CD4-positive, alpha-beta T cell treated with Interleukin-17A for 1 hour (primary cell): ENCODE data around the gene PLCG2.
A peak's percentile ranks its signal among the peaks of the same experiment; 100 is the strongest.

Source experiments
- DNase-seq: peaks from one replicate; pipeline ENCODE4 v3.0.0-alpha.2; 2020

The PLCG2 gene

DNA sequence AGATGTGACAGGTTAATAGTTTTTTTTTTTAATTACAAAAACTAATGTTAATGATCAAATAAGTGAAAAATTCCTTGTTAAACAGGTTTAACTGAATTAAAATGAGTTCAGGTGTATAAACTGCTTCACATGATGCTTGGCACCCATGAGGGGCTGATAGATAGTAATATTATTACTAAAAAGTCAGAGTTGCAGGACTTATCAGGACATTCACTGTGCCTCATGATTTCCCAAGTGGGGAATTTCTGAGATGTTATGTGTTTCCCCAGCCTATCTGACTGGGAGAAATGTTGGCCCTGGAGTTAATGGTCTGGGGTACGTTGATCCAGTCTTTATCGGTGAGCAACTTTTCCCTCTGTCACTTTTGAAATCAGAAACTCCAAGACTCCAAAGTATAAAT is 102.1 kb downstream of the PLCG2 start:
- no peak for DNase-seq

DNA sequence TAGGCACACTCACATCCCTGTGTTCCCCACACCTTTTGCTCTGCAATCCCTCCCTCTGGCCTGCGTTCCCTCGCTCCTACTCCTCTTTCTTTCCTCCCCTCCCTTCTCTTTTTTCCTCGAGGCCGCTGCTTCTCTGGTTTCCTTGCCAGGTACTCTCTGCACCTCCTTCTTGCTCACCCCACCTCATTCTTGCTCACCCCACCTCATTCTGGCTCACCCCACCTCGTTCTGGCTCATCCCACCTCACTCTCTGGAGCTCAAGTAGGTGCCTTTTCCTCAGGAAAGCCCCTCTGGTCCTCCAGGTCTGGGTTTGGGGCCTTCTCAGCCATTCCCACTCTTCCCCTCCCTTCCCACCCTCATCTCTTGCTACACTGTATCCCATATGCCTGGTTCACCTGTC is 103.5 kb downstream of the PLCG2 start:
- DNase-seq = no peak

DNA sequence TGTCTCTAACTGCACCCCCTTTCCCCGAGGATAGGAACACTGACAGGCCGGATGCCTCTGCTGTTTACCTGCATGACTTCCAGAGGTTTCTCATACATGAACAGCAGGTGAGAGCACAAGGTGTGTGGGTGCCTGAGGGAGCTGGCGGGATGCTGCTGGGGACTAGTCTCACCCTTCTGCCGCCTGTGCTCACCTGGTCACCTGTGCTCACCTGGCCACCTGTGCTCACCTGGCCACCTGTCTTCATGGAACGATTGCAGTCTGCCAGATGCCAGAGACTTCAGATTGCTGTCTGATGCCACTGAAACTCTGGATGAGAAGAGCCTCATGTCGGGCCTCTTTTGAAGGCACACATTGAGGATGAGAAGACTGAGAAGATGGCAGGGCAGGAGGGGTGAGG is 104.1 kb downstream of the PLCG2 start:
- DNase-seq = no peak

DNA sequence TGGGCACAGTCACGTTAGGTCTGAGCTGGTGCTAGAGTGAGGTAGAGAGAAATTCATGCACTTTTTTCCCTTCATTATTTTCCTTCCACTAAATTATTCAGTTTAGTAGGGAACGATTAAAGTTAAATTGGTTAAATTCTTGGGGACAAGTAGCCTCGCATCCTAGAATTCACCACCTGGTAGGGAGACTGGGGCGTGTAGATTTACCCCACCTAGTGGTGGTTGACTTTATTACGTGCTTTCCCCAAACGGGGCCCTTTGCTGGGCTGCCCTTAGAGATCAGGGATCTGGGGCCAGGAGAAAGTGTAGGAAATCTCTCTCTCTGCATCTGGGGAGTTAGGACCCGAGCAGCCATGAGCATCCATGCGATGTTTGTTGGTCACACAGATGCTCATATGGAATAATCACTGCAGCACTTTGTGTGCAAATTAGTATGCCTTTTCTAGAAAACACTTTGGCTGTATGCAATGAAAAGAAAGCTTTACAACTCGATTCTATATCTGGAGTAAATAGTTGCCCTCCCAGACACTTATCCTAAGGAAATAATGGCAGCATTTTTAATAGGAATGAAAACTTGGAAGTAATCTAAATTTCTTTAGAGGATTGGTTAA is 107.0 kb downstream of the PLCG2 start:
- peak; percentile 30 for DNase-seq

DNA sequence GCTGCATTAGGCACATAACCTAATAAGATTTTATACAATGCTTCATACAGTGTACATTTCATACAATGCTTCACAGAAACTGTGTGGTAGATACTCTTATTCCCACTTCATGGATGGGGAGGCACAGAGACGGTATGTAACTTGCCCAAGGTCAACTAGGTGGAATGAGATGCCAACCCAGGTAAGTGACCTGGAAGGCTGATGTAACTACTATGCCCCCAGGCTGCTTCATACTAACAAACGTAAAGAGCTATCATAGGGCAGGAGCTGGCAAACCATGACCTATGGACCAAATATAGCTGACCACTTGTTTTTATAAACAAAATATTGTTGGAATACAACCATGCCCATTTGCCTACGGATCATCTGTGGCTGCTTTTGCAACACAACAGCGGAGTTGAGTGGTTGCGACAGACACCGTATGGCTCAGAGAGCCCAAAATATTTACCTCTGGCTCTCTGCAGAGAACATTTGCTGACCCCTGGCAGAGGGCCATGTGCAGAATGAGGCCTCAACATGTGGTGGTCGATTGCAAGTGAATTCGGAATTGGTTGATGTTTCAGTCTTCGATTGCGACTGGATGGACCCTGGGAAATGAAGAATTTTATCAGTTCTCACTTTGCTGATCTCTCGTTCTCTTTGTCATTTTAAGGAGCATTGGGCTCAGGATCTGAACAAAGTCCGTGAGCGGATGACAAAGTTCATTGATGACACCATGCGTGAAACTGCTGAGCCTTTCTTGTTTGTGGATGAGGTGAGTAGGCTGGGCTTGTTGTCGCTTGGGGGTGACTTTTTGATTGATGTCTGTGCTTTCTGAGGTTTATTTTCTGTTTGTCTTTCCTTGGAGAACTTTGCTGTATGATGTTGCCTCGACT is 109.7 kb downstream of the PLCG2 start:
- DNase-seq = no peak

DNA sequence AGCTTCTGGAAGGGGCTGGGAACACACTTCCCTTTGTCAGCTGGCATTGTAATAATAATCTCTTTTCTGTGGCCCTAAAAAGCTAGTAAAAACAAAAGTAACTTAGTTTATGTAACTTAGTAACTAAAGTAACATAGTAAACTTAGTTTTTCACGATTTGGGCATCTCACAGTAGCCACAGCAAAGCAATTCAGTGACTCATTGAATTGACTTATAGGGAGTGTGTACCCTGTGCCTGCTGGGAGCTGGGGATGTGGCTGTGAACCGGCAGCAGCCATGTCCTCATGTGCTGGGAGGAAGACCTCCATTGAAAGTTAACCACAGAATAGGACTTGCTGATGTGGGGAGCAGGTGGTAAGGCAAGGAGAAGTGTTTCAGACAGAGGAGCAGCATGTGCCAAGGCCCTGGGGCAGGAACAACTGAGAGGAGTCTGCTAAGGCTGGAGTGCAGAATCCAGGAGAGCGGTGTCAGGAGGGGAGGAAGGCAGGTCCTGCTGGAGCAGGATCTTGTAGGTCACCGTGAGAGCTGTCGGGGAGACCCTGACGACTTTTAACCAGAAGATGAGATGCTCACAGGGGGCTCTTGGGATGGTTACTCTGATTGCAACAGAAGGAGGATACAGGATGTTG is 112.8 kb downstream of the PLCG2 start:
- DNase-seq = no peak

DNA sequence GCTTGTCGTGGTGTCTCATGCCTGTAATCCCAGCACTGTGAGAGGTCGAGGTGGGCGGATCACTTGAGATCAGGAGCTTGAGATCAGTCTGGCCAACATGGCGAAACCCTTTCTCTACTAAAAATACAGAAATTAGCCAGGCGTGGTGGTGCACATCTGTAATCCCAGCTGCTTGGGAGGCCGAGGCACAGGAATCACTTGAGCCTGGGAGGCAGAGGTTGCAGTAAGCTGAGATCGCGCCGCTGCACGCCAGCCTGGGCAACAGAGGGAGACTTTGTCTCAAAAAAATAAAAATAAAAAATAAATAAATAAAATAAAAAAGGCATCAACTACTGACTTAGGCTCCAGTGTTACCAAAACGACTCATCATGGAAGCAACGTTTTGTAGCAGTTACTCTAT is 115.5 kb downstream of the PLCG2 start:
- DNase-seq = no peak

DNA sequence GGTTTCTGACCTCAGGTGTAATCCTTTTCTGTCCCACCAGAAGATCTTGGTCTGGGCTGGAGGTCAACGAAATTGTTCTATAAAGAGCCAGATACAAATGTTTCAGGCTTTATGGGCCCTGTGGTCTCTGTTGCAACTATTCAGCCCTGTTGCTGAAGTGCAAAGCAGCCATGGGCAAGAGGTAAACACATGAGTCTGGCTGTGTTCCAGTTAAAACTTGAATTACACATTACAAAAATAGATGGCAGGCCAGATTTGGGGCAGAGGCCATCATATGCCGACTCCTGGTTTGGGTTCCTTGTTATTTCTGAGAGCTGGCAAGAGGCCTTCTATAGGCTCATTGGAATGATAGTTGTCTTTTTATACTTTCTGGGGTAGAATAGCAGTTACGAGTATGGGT is 117.8 kb downstream of the PLCG2 start:
- no peak for DNase-seq

DNA sequence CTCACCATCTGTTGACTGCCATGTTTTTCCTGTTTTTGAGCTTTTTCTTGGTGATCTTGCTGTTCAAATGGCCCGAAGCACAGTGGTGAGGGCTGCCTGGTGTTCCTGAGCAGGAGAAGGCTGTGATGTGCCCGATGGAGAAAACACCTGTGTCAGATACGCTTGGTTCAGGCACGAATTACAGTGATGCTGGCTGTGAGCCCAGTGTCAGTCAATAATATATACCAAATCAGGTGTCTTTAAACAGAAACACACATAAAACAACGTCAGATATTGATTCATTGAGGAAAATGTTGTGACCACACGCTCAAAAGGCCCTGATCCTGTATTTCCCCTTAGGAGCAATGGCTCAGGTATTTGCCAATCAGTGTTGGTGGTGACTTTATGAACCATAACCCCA is 120.5 kb downstream of the PLCG2 start:
- no peak for DNase-seq

DNA sequence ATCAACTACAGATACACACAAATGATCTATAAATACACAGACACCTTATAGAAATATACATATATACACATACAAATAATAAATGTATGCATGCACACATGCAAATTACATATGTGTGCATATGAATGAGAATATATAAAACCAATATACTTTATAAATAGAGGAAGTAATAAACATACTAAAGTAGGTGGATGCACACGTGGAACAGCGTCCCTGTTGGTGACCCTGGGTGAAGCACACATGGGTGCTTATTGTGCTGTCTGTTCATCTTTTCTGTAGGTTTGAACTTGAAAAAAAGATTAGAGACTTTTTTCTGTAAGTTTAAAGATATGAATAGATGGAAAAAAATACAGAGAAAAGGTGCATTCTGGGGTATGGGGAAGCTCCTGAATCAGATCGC is 120.9 kb downstream of the PLCG2 start:
- DNase-seq = no peak

DNA sequence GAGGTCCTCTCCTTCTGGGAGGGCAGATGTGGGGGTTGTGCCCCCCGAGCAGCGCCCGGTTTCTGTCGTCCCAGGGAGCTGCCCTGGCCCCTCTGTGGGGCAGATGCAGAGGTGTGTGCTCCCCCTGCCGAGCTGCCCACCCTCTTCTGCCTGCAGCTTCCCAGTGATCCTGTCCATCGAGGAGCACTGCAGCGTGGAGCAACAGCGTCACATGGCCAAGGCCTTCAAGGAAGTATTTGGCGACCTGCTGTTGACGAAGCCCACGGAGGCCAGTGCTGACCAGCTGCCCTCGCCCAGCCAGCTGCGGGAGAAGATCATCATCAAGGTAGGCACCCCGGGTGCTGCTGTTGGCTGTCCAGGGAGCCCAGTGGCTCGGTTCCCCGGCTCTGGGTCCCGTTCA is 121.4 kb downstream of the PLCG2 start:
- DNase-seq = no peak

DNA sequence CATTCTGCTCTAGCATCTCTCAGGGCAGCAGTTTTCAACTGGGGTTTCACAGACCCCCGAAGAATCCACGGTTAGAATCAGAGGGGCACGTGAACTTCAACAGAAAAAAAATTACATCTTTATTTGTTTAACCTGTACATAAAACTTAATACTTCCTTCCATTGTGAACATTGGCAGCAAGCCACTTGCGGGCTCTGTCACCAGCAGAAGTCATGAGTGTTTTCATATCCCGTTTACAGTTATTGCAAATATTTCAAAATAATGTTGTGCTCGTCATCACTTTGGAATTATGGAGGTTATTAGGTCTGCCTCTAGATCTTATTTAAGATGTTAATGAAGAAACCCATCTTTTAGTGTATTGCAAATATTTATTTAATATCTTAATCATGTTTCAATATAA is 122.4 kb downstream of the PLCG2 start:
- no peak for DNase-seq

DNA sequence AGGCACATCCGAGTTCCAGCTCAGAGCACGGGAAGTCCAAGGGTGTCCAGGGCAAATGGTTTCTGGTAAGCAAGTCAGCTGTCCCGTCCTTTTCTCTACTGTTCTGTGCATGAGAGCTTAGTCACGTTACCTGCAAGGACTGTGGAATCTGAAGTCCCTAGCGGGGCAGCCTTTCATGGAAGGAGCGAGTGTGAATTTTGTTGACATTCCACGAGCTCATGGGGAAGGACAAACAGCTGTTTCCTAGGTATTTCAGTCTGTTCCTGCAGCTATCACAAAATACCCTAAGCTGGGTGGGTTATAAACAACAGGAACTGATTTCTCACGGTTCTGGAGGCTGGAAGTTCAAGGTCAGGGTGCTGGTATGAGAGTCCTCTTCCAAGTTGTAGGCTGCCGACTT is 122.9 kb downstream of the PLCG2 start:
- no peak for DNase-seq

DNA sequence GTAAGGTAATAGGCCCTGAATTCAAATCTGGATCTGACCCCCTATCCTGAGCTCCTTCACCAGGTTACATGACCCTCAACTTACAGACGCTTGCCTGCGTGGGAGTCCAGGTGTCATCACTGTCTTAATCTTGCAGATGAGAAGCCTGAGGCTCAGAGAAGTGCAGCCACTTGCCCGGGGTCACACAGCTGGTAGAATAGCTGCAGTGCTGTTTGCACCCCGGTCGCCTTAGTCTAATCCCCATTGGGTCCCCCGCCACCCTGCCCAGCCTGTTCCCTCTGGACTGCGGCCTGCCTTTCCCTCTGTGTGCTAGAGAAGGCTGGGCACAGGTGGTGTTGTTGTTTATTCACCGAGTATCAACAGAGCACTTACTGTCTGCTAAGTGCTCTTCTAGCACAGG is 125.2 kb downstream of the PLCG2 start:
- DNase-seq = no peak

DNA sequence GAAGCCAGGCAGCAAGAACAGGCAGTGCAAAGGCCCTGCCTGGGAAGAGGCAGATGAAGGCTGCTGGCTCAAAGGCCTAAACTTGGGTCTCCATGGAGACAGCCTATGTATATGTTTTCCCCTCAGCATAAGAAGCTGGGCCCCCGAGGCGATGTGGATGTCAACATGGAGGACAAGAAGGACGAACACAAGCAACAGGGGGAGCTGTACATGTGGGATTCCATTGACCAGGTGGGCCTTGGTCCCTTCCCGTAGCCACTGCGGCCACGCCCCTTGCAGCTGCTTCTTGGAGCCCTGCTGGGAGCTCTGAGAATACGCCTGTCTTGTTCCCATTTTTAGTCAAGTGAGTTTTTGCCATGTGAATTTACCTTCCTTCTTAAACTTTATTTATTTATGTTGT is 126.2 kb downstream of the PLCG2 start:
- DNase-seq = no peak

DNA sequence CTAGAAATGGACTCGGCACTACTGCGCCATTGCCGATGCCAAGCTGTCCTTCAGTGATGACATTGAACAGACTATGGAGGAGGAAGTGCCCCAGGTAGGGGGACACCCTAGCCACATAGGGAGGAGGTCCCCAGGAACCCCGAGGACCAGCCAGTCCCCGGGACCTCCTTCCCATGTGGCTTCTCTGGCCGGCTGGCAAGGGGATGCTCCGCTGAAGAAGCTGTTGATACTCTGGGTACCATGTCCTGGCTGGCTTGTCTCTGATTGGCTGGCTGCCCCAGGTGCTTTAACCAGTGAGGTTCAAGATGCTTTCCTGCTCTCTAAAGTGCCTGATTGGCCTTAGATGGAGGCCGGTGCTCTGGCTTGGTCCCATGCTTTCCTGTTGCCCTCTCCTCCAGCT is 128.6 kb downstream of the PLCG2 start:
- no peak for DNase-seq

DNA sequence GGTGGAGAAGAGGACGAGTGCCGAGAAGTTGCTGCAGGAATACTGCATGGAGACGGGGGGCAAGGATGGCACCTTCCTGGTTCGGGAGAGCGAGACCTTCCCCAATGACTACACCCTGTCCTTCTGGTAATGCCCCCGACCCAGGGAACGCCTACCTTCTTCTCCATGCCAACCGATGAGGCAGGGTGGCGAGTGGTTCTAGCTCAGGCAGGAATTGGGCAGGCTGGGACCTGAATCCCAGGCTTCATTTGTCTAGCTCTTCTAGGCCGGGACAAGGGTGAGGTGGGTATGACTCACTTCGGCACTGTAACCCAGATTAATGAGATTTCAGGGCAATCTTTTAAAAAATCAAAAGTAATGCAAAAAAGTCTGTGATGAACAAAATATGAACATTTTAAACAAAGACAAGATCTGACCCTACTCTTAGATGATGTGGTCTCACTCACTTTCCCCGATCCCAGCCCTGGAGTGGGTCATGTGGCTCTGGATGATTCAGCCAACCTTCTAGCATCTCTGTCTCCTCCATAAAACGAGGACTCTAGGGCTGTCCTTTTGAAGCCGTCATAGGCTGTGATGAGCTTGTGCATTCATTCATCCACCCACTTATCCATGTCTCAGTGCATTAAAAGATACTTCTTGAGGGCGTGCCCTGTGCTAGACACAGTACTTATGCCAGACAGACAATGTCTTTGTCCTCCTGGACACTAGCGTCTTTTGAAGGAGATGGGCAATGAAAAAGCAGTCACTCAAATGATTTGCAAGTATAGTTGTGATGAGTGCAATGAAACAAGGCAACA is 129.6 kb downstream of the PLCG2 start:
- no peak for DNase-seq

DNA sequence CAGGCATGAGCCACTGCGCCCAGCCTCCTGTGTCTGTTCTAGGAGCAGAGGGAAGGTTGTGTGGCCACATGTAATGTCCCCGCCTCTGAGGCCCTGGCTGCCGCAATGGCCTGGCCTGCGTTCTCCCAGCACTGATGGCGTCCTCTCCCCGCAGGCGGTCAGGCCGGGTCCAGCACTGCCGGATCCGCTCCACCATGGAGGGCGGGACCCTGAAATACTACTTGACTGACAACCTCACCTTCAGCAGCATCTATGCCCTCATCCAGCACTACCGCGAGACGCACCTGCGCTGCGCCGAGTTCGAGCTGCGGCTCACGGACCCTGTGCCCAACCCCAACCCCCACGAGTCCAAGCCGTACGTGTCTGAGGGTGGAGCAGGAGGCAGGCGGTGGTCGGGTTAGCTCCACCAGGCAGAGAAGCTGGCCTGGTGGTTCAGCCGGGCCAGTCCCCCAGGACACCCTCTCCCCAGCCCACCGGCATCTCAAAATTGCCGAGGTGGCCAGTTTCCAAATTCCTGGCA is 131.3 kb downstream of the PLCG2 start:
- DNase-seq = no peak

DNA sequence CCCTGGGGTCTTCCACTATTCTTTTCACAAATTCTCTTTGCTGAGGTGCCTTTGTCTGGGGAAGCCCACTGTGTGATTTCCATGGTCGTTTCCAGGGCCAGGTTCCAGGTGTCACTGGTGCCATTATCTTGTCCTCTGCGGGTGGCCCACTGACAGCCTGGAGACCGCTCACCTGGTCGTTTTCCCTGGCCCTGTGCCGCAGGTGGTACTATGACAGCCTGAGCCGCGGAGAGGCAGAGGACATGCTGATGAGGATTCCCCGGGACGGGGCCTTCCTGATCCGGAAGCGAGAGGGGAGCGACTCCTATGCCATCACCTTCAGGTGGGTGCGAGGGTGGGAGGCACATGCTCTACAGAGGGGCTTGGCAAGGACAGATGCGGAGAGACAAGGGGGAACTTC is 133.3 kb downstream of the PLCG2 start:
- no peak for DNase-seq

DNA sequence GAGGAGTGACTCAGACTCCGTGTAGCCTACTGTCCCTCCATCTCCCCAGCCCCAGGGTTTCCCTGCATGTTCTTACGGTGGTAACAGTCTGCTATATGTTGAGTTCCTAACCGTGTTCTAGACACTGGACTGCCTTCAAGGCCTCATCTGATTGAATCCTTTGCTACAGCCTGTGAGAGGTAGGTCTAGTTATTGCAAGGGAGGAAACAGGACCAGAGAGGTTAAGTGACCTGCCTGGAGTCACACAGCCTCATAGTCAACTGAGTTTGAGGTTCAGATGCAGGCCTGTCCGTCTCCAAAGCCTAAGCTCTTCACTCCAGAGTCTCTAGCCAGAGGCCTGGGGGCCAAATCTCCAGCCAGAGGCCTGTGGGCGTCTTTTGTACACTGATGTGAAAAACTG is 134.1 kb downstream of the PLCG2 start:
- no peak for DNase-seq

DNA sequence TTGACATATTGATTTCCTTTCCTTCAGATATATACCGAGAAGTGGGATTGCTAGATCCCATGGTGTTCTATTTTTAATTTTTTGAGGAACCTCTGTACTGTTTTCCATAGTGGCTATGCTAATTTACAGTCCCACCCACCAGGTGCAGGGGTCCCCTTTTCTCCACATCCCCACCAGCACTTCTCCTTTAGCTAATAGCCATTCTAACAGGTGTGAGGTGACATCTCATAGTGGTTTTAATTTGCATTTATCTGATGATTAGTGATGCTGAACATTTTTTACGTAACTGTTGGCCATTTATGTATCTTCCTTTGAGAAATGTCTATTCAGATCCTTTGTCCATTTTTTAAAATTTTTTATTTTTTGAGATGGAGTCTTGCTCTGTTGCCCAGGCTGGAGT is 138.3 kb downstream of the PLCG2 start:
- DNase-seq = no peak

DNA sequence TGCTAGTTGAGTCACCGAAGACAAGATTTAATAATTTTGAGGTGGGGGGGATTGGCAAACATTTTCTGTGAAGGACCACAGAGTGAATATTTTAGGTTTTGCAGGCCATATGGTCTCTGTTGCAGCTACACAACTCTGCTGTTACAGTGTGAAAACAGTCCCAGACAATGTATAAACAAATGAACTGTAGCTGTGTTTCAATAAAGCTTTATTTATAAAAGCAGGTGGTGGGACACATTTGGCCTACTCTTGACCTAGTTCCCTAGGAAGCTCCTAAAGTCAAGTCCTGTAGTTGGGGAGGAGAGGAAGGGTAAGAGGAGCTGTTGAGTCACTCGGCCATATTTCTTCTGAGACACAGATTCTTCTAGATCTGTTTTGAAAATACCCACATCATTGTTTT is 139.8 kb downstream of the PLCG2 start:
- no peak for DNase-seq

DNA sequence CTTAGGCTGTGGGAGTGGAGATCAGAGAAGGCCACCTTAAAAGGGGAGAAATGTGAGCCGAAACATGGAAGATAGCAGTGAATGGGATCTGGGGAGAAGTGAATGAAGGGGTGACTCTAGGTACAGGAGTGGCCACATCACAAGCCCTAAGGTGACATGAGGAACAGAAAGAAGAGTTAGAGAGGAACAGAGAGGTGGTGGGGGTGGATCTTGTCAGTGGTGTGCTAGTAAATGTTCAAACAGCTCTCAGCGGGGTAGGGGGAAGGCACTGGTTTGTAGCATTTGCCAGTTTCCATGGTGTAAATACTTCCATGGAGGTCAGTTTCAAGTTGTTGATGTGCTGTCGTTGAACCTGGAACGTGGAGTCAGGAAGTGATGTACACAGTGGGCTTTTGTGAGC is 141.4 kb downstream of the PLCG2 start:
- DNase-seq = no peak
